NCI-H2196 treated with DMSO at 0.1 percent for 48 hours (cell line): Measurements from ENCODE around the gene ZFAND2A.
"Not testable (repeated sequence)": the region's sequence is repeated elsewhere in the genome, so short reads cannot be mapped to it uniquely, and the experiment has no call there.

Experiments used
- DNase-seq: peaks from one replicate; lab custom pipeline; 2025; ENCODE audit not compliant: unreplicated experiment; lab: John Stamatoyannopoulos, UW

ZFAND2A gene

GRCh38 chr7:1175597-1175966 is 15.6 kb upstream of the ZFAND2A start:
- no peak for DNase-seq

DNA sequence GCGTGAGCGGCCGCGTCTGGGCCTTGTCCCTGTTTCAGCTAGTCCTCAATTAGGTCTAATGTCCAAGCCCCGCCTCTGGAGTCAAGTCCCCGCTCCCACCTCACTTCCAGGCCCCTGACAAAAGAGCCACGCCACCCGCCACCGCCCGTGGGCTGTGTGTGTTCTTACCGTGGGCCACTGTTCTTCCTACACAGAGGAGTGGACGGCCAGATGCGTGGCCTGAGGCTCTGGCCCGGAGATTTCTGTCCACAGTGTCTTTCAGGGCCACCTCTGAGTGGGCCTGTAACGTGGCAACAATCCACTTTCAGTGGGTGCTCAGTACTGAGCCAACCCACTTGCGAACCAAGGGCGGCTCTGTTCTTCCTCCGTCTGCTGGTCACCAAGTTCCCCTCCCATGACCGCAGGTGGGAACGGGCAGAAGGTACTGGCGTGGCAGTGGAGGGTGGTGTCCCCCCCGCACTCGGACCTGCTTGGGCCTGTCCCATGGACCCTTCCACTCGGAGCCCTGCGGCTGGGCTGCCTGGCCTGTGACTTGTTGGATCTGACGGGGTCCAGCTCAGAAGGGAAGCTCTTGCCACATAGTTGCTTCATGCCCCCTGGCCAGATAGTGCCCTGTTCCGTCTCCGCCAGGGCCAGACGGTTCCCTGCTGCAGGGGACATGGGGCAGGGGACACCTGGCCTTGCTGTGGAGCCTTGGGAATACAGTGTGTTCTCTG is 15.0 kb upstream of the ZFAND2A start:
- no peak for DNase-seq

DNA sequence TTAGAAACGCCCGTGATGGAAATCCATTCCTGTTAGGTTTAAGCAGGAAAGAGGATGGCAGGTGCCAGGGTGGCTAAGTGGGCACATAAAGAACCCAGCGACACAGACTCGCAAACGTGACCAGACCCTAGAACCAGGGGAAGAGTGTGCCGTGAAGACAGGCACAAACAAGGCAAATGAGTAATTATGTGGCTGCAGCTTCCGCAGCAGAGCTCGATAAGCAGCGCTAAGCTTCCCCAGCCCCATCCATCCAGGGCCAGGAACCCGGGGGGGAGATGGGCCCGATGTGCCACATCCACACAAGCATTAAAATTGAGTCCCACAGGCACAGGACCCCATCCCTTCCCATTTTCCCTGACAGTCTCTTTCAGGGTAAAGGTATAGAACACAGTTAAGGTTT is 14.0 kb upstream of the ZFAND2A start:
- DNase-seq, result no peak

DNA sequence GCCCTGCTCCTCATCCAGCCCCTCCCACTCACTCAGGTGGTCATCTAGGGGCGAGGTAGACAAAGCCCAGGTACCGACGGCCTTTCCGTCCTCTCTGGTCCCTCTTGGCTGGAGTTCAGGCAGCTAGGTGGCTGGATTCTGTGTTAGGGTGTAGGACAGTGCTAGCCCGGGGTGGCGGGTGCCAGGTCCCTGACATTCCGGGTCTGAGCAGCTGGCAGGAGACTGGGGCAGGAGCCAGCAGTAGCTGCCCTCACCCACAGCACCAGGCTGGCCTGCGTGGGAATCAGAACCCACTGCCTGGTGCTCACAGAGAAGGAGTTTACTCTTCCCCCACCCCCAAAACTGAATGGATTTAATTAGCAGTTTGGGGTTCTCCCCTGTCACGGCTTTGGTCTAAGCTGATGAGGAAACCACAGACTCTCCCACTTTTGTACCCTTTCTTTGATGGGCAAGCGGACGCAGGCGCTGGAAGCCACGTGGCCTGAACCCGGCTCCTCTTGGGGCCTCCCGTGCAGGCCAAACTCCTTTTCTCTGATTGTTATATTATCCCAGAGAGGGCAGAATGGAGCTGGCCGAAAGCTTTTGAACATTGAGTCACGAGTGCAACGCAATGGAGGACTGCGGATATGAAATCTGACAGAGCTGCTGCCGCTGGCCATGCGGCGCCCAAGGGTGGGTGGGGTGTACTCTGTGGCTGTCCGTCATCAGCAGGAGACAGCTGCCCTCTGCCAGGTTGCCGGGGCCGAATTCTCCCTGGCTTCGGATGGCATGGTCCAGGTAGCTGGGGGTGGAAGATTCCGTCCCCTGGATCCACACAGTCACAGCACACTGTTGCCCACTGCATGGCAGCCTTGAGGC is 12.9 kb upstream of the ZFAND2A start:
- DNase-seq, result no peak

DNA sequence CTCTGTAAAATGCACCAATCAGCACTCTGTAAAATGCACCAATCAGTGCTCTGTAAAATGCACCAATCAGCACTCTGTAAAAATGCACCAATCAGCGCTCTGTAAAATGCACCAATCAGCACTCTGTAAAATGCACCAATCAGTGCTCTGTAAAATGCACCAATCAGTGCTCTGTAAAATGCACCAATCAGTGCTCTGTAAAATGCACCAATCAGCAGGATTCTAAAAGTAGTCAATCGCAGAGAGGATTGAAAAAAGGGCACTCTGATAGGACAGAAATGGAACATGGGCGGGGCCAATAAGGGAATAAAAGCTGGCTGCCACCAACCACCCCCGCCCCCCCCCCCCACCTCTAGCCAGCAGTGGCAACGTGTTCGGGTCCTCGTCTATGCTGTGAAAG is 11.5 kb upstream of the ZFAND2A start:
- DNase-seq, result not testable (repeated sequence)

DNA sequence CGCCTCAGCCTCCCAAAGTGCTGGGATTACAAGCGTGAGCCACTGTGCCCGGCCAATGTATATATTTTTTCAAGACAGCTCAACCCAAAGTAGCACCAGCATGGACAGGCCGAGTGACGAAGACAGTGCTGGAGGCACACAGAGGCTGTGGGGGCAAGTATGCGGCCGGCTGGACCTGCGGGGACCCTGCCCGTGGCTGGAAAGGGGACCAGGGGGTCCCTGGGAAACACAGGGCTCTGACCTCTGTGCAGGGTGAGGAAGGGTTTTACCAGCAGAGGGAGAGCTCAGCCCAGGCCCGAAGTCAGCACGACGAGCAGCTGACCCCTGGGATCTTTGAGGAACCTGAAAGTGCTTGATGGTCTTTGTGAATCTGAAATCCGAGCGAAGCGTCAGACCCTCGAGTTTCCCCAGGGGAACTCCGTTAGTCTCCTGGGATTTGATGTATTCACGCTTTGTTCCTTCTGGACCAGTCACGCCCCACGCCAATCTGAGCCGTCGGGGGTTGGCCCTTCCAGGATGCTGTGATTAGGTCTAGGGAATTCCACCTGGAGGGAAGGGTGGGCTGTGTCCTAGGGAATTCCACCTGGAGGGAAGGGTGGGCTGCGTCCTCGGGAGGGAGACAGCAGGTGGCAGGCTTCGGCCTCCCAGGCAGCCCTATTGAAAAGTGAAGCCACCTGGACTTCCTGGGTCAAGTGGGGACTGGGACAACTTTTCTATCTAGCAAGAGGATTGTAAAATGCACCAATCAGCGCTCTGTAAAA is 10.9 kb upstream of the ZFAND2A start:
- DNase-seq, result no peak

- no peak for DNase-seq
These were observed 9.7 kb upstream of the ZFAND2A start for GRCh38 chr7:1169409-1170368.

GRCh38 chr7:1168422-1168821 is 8.4 kb upstream of the ZFAND2A start:
- no peak for DNase-seq

- no peak for DNase-seq
These were observed 4.4 kb upstream of the ZFAND2A start for GRCh38 chr7:1164436-1164835.

GRCh38 chr7:1163121-1163520 is 3.1 kb upstream of the ZFAND2A start:
- no peak for DNase-seq

DNA sequence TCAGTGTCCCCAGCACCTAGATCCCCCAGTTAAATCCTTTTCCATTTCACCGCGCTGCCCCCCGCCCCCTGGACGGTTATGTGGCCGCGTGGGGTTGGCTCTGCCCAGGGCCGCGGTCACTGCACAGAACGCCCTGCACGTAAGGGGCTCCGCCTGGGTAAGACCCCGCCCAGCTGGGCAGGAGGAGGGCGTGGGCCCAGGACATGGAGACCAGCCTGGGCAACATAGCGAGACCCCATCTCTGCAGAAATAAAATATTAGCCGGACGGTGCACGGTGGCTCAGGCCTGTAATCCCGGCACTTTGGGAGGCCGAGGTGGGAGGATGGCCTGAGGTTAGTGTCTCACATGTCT is 650 bp upstream of the ZFAND2A start:
- DNase-seq, result no peak

GRCh38 chr7:1159231-1159630 is 765 bp downstream of the ZFAND2A start:
- not testable (repeated sequence) for DNase-seq

DNA sequence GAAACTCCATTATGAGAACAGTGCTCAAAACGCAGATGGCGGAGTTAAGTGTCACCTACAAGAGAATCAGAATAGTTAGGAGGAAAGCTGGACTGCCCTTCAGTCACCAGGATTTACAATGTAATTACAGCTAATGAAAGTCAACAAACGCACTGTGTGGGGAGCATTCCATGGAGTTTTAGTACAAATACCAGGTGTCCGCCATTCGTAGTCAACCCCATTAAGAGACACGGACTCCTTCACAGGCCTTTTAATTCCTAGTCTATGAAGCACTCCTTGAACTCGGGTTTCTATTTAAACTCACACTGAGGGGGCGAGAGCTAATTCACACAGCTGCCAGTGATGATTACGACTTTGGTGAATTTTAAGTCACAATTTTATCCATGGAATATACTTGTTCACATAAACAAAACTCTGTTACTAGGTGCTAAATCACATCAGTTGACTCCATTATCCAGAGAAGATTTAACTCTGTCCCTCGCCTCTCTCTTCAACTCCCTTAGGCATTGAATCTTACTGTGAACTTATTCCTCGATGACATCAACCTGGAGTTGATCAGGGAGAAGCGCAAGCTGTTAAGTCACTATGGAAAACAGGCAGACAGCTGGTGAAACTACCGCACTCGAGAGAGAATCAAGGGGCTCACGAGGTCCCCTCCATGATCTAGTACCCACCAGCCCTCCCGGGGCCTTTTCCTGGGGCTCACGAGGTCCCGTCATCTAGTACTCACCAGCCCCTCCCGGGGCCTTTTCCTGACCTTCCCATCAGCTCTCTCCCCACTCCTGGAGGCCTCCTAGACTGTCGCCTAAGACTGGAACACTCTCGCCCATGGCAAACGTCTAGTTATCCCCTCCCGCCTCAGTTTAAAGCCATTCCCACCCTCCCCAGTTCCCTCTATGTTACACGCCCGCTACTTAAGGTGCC is 1.5 kb downstream of the ZFAND2A start:
- DNase-seq, result no peak

DNA sequence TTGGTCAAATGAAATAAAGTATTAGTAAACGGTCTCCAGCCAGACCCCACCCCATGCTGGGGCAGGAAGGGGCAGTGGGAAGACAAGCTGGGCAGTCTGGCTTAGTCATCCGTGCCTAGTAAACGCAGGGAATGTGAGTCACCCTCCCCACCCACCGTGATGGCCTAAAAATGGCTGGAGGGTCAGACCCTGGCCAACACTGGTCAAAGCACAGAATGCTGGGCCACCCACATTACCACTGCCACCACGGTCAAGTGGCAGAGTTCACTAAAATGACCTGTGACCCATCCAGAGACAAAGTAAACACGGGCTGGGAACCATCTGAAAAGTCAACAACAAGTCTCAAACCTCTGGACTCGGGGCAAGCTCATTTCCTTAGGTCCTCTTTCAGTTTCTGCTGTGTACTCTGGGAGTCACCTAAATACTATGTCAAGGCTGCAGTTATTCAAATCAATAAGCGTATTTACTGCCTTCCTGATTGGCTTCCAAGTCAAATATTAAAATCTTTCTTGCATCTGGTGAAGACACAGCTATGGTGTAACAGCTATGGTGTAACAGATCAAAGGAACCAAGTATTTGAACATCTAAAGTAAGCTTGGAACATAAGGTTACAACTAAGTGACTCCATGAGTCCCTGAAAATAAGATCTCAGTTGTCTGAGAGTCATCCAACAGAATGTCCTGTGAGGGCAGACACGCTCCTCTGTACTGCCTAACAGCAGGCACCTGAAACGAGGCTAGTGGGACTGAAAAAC is 3.0 kb downstream of the ZFAND2A start:
- DNase-seq, result no peak

DNA sequence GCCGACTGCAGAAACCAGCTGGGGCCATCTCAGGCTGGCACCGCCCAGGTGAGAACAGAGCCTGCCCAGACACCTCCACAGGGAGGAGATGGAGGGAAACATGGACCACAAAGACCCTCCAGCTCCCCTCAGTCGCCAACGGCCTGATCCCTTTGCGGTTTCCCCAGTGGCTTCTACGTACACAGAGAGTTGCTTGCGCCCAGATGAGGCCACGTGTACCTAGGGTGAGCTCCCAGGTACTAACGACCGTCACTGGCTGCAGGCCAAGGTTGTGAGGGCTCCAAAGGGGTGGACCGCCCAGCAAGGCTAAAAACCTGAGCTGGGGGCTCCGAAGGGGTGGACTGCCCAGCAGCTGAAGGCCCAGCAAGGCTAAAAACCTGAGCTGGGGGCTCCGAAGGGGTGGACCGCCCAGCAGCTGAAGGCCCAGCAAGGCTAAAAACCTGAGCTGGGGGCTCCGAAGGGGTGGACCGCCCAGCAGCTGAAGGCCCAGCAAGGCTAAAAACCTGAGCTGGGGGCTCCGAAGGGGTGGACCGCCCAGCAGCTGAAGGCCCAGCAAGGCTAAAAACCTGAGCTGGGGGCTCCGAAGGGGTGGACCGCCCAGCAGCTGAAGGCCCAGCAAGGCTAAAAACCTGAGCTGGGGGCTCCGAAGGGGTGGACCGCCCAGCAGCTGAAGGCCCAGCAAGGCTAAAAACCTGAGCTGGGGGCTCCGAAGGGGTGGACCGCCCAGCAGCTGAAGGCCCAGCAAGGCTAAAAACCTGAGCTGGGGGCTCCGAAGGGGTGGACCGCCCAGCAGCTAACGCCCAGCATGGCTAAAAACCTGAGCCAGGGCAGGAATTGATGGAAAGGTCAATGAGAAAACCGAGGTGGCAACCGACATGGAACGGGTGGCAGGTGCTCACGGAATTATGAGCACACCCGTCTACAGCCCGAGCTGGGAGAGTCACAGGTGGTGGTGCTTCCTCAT is 3.9 kb downstream of the ZFAND2A start:
- DNase-seq, result not testable (repeated sequence)

DNA sequence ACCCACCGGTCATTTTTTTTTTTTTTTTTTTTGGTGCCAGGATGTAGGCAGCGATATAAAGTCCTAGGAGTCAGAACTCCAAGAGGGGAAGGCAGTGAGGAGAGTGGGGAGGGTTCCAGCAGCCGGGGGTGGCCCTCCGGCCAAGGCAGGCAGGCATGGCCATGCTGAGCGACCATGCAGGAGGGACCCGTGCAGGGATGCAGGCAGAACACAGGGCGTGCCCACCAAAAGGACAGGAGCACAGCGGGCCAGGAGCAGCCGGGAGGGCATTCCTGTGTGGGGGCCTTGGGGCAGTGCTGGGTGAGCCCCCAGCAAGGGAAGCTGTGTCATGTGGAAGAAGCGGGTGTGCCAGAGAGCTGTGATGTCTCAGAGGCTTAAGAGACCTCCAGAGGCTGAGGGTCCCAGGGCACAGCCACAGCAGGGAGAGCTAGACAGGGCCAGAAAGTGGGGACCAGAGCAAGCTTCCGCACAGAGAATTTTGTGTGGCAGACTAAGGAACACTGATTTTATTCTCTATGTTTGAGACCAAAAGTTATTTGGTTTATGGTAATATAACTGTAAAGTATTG is 5.7 kb downstream of the ZFAND2A start:
- DNase-seq, result no peak

- DNase-seq, result no peak
These were observed 7.5 kb downstream of the ZFAND2A start for GRCh38 chr7:1152492-1152891.
